H9 (cell line): ENCODE results near the gene CDH7. TPM values are rescaled to one million over a fixed set of nuclear protein-coding genes. Genes with fewer than 3 reads are reported as not detected.

Source experiments
- DNase-seq: peaks from one replicate; pipeline ENCODE4 v3.0.0-alpha.2; 2017
- H2AFZ ChIP-seq: one replicate; pipeline ENCODE4 v1.6.1; 2013; ENCODE audit warnings: mild to moderate bottlenecking, low read length, control low read depth, moderate library complexity
- H2AK5ac ChIP-seq: 2 replicates; pipeline ENCODE4 v1.6.1; 2013; ENCODE audit warnings: low read length, control low read depth, mixed read lengths; ENCODE audit not compliant: insufficient read length
- H2BK120ac ChIP-seq: one replicate; pipeline ENCODE4 v1.6.1; 2013; ENCODE audit warnings: low read depth, mild to moderate bottlenecking, low read length, control low read depth, inconsistent platforms; ENCODE audit not compliant: poor library complexity, severe bottlenecking
- H2BK12ac ChIP-seq: 2 replicates; pipeline ENCODE4 v1.6.1; 2013; ENCODE audit warnings: low read length, control low read depth, mixed read lengths, low read depth; ENCODE audit not compliant: insufficient read length
- H2BK15ac ChIP-seq: 2 replicates; pipeline ENCODE4 v1.6.1; 2013; ENCODE audit warnings: low read depth, low read length, control low read depth
- H2BK20ac ChIP-seq: one replicate; pipeline ENCODE4 v1.6.1; 2013; ENCODE audit warnings: low read depth, mild to moderate bottlenecking, low read length, control low read depth, inconsistent platforms; ENCODE audit not compliant: poor library complexity, severe bottlenecking
- H2BK5ac ChIP-seq: 2 replicates; pipeline ENCODE4 v1.6.1; 2013; ENCODE audit warnings: low read length, control low read depth, mixed read lengths; ENCODE audit not compliant: insufficient read length
- H3K14ac ChIP-seq: 2 replicates; pipeline ENCODE4 v1.6.1; 2013; ENCODE audit warnings: low read length, control low read depth; ENCODE audit not compliant: insufficient read depth
- H3K18ac ChIP-seq: 2 replicates; pipeline ENCODE4 v1.6.1; 2013; ENCODE audit warnings: low read depth, mild to moderate bottlenecking, mixed read lengths, low read length, control low read depth; ENCODE audit not compliant: insufficient read length
- H3K23ac ChIP-seq: 2 replicates; pipeline ENCODE4 v1.6.1; 2013; ENCODE audit warnings: low read length, control low read depth, mixed read lengths, low read depth; ENCODE audit not compliant: insufficient read length
- H3K23me2 ChIP-seq: 2 replicates; pipeline ENCODE4 v1.6.1; 2013; ENCODE audit warnings: low read depth, mild to moderate bottlenecking, mixed read lengths, low read length, control low read depth; ENCODE audit not compliant: insufficient read length, poor library complexity, severe bottlenecking
- H3K27ac ChIP-seq: 2 replicates; pipeline ENCODE4 v1.5.1; 2013; ENCODE audit warnings: low read length, control low read depth, mixed read lengths, low read depth; ENCODE audit not compliant: insufficient read length
- H3K27me3 ChIP-seq: 2 replicates; pipeline ENCODE4 v1.6.1; 2013; ENCODE audit warnings: low read length, control low read depth, inconsistent platforms; ENCODE audit not compliant: insufficient read depth
- H3K4ac ChIP-seq: 2 replicates; pipeline ENCODE4 v1.6.1; 2013; ENCODE audit warnings: low read depth, mild to moderate bottlenecking, control low read depth, inconsistent platforms, low read length, moderate library complexity
- H3K4me1 ChIP-seq: 2 replicates; pipeline ENCODE4 v1.6.1; 2013; ENCODE audit warnings: low read length, control low read depth, inconsistent platforms; ENCODE audit not compliant: insufficient read depth
- H3K4me2 ChIP-seq: 2 replicates; pipeline ENCODE4 v1.6.1; 2013; ENCODE audit warnings: low read length, control low read depth, mixed read lengths; ENCODE audit not compliant: insufficient read length, insufficient read depth
- H3K56ac ChIP-seq: 2 replicates; pipeline ENCODE4 v1.6.1; 2013; ENCODE audit warnings: low read depth, mild to moderate bottlenecking, mixed read lengths, low read length, control low read depth; ENCODE audit not compliant: insufficient read length
- H3K79me1 ChIP-seq: 2 replicates; pipeline ENCODE4 v1.6.1; 2013; ENCODE audit warnings: low read depth, mild to moderate bottlenecking, moderate library complexity, low read length, control low read depth, inconsistent platforms; ENCODE audit not compliant: insufficient read depth, poor library complexity, severe bottlenecking
- H3K79me2 ChIP-seq: 2 replicates; pipeline ENCODE4 v1.6.1; 2013; ENCODE audit warnings: low read length, control low read depth, inconsistent platforms; ENCODE audit not compliant: insufficient read depth
- H3K9ac ChIP-seq: 2 replicates; pipeline ENCODE4 v1.6.1; 2013; ENCODE audit warnings: low read length, control low read depth, mixed read lengths; ENCODE audit not compliant: insufficient read length; ENCODE audit errors: extremely low read depth
- H3K9me3 ChIP-seq: one replicate; pipeline ENCODE4 v1.6.1; 2013; ENCODE audit warnings: low read depth, low read length, inconsistent platforms; ENCODE audit not compliant: control insufficient read depth
- H3T11ph ChIP-seq: one replicate; pipeline ENCODE4 v1.6.1; 2013; ENCODE audit warnings: mild to moderate bottlenecking, low read length, control low read depth, inconsistent platforms
- H4K20me1 ChIP-seq: one replicate; pipeline ENCODE4 v1.6.1; 2013; ENCODE audit not compliant: control insufficient read depth, insufficient read length, insufficient read depth
- H4K5ac ChIP-seq: 2 replicates; pipeline ENCODE4 v1.6.1; 2013; ENCODE audit warnings: low read depth, mild to moderate bottlenecking, mixed read lengths, low read length, control low read depth; ENCODE audit not compliant: insufficient read length
- H4K8ac ChIP-seq: replicated peaks from 2 replicates; pipeline ENCODE4 v1.6.1; 2013; ENCODE audit warnings: low read length, control low read depth, mixed read lengths, low read depth; ENCODE audit not compliant: insufficient read length
- H4K91ac ChIP-seq: 2 replicates; pipeline ENCODE4 v1.6.1; 2013; ENCODE audit warnings: low read depth, mild to moderate bottlenecking, moderate library complexity, mixed read lengths, low read length, control low read depth; ENCODE audit not compliant: insufficient read length
- H3K27ac Mint-ChIP-seq, 3 experiments: 2 replicates in 2 of 3; 3 replicates in 1 of 3; pipeline ENCODE4 v1.8.0; 2020 to 2021; ENCODE audit warnings: mixed read lengths in 3 of 3, mild to moderate bottlenecking in 1 of 3, moderate library complexity in 1 of 3
- H3K27me3 Mint-ChIP-seq: 2 replicates; pipeline ENCODE4 v1.8.0; 2021; ENCODE audit warnings: low read depth, mild to moderate bottlenecking, moderate library complexity, mixed read lengths
- H3K36me3 Mint-ChIP-seq, 3 experiments: 2 replicates in 2 of 3; 3 replicates in 1 of 3; pipeline ENCODE4 v1.8.0; 2020 to 2021; ENCODE audit warnings: low read depth in 3 of 3, mixed read lengths in 3 of 3; ENCODE audit not compliant: insufficient read depth in 1 of 3
- H3K4me1 Mint-ChIP-seq, 2 experiments: 2 replicates each; pipeline ENCODE4 v1.8.0; 2020; ENCODE audit warnings: mixed read lengths in 2 of 2
- H3K4me3 Mint-ChIP-seq, 2 experiments: 2 replicates in 1 of 2; 3 replicates in 1 of 2; pipeline ENCODE4 v1.8.0; 2020 to 2021; ENCODE audit warnings: mild to moderate bottlenecking in 2 of 2, mixed read lengths in 2 of 2, moderate library complexity in 1 of 2
- H3K9me3 Mint-ChIP-seq, 2 experiments: 2 replicates in 1 of 2; 3 replicates in 1 of 2; pipeline ENCODE4 v1.8.0; 2020; ENCODE audit warnings: mild to moderate bottlenecking in 2 of 2, mixed read lengths in 2 of 2, moderate library complexity in 1 of 2
- WGBS: extraction: QIAGEN DNeasy Blood & Tissue Kit; methylation state at CpG from one replicate; pipeline ENCODE4 v1.1.7; 2013; ENCODE audit warnings: missing lambda C conversion rate, low lambda C conversion rate, mixed read lengths; ENCODE audit not compliant: insufficient read length; ENCODE audit errors: extremely low coverage; 5-methylcytosine and 5-hydroxymethylcytosine counted together
- total RNA-seq: library from RNA; stranded (reverse); gene quantifications from 2 replicates; pipeline ENCODE4 v1.2.1, GENCODE V29; 2021
- TF ChIP-seq, protein P1 (sequence below): fragments of 200-600 bp; sonication (generic); conservative IDR thresholded peaks from 3 replicates; pipeline ENCODE4 v1.8.0; 2021; ENCODE audit warnings: antibody characterized with exemption, mild to moderate bottlenecking

Gene CDH7
- total RNA-seq, 1 experiment from 2014 or later = 0.13 TPM

DNA sequence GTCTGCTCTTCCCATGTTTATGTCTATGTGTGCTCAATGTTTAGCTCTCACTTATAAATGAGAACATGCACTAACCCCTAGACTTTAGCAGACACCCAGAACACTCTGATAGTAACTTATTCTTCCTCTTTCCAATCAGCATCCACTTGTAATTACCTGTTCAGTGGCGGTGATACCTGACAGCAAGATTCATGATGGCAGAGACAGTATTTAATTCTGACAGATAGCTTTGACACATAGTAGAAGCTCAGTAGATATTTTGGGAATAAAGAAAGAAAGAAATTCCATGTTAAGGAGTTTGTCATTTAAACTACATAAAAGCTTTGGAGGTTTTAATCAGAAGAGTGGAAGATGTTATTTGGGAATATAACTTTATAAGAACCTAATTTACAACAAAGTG is 171.3 kb downstream of the CDH7 start:
- no peak overlapping the region for H3K23ac ChIP-seq
- no peaks in the 10 kb centered on the region for H3K9me3 ChIP-seq
- H2BK5ac ChIP-seq = no peak overlapping the region
- H3K14ac ChIP-seq = no peak overlapping the region
- no peaks in the 10 kb centered on the region for H3K23me2 ChIP-seq
- no peak overlapping the region for H4K5ac ChIP-seq
- peaks cover 47% of the 10 kb centered on the region for H3K27me3 Mint-ChIP-seq
- H3K56ac ChIP-seq = no peak overlapping the region
- H4K8ac ChIP-seq = no peak overlapping the region
- TF ChIP-seq, protein P1, sequence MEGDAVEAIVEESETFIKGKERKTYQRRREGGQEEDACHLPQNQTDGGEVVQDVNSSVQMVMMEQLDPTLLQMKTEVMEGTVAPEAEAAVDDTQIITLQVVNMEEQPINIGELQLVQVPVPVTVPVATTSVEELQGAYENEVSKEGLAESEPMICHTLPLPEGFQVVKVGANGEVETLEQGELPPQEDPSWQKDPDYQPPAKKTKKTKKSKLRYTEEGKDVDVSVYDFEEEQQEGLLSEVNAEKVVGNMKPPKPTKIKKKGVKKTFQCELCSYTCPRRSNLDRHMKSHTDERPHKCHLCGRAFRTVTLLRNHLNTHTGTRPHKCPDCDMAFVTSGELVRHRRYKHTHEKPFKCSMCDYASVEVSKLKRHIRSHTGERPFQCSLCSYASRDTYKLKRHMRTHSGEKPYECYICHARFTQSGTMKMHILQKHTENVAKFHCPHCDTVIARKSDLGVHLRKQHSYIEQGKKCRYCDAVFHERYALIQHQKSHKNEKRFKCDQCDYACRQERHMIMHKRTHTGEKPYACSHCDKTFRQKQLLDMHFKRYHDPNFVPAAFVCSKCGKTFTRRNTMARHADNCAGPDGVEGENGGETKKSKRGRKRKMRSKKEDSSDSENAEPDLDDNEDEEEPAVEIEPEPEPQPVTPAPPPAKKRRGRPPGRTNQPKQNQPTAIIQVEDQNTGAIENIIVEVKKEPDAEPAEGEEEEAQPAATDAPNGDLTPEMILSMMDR = no peak
- no peaks in the 10 kb centered on the region for H3K4me1 ChIP-seq
- no peak overlapping the region for H2AFZ ChIP-seq
- no peak overlapping the region for H2AK5ac ChIP-seq
- H3K79me1 ChIP-seq = no peaks in the 10 kb centered on the region
- no peaks in the 10 kb centered on the region for H3K27me3 ChIP-seq
- DNase-seq = no peak
- no peak overlapping the region for H3K9ac ChIP-seq
- H4K91ac ChIP-seq = no peak overlapping the region
- no peaks in the 10 kb centered on the region for H3K9me3 Mint-ChIP-seq
- H3K4ac ChIP-seq = no peak overlapping the region
- no peak overlapping the region for H3K4me2 ChIP-seq
- no peak overlapping the region for H3K27ac Mint-ChIP-seq
- H3K27ac ChIP-seq = no peak overlapping the region
- no peak overlapping the region for H2BK20ac ChIP-seq
- H3T11ph ChIP-seq = no peak overlapping the region
- H4K20me1 ChIP-seq = no peaks in the 10 kb centered on the region
- H3K79me2 ChIP-seq = no peaks in the 10 kb centered on the region
- WGBS = no CpG with 5 or more reads among the region's 1 CpG
- no peak overlapping the region for H2BK120ac ChIP-seq
- no peak overlapping the region for H2BK15ac ChIP-seq
- no peaks in the 10 kb centered on the region for H3K36me3 Mint-ChIP-seq
- no peaks in the 10 kb centered on the region for H3K4me1 Mint-ChIP-seq
- no peak overlapping the region for H3K18ac ChIP-seq
- H2BK12ac ChIP-seq = no peak overlapping the region
- no peak overlapping the region for H3K4me3 Mint-ChIP-seq
